IMR-90 (cell line): ENCODE results near the gene C1QTNF7. TPM values are rescaled to one million over a fixed set of nuclear protein-coding genes. Genes with fewer than 3 reads are reported as not detected.

ENCODE experiments used
- ATAC-seq: fragments of 200-7000 bp; cut with Tn5 transposase; 2 replicates; pipeline ENCODE4 v1.9.1; 2020; ENCODE audit warnings: low read depth, mild to moderate bottlenecking, moderate library complexity
- BruUV-seq: library from RNA; stranded (reverse); fragments of 400-500 nt; replicated peaks from 2 replicates; lab custom pipeline; 2021; lab: Mats Ljungman, UMichigan
- CTCF ChIA-PET: fragments of 300-600 bp; formaldehyde crosslinking; extraction: SDS; loops from one replicate; lab custom pipeline; 2021; ENCODE audit warnings: antibody characterized with exemption; lab: Yijun Ruan, JAX
- POLR2A ChIA-PET: fragments of 300-600 bp; sonication (Branson Sonifier 250); formaldehyde crosslinking; loops from one replicate; lab custom pipeline; 2022; ENCODE audit warnings: antibody characterized with exemption; ENCODE audit not compliant: unreplicated experiment; lab: Charles Lee
- DNase-seq: peaks from one replicate; pipeline ENCODE4 v3.0.0; 2013
- H2AFZ ChIP-seq: replicated peaks from 2 replicates; pipeline ENCODE3; 2013; ENCODE audit warnings: low read length, mild to moderate bottlenecking; ENCODE audit not compliant: poor library complexity
- H2AK5ac ChIP-seq: 2 replicates; pipeline ENCODE4 v1.6.1; 2013; ENCODE audit warnings: low read depth, low read length, inconsistent platforms
- H2AK9ac ChIP-seq: replicated peaks from 2 replicates; pipeline ENCODE3; 2013; ENCODE audit warnings: mild to moderate bottlenecking, low read depth, low read length, moderate library complexity; ENCODE audit not compliant: poor library complexity
- H2BK120ac ChIP-seq: 2 replicates; pipeline ENCODE4 v1.6.1; 2013; ENCODE audit warnings: low read depth, low read length, inconsistent platforms
- H2BK15ac ChIP-seq: 3 replicates; pipeline ENCODE4 v1.6.1; 2013; ENCODE audit warnings: low read depth, low read length, inconsistent platforms
- H2BK20ac ChIP-seq: 2 replicates; pipeline ENCODE4 v1.6.1; 2013; ENCODE audit warnings: low read depth, mild to moderate bottlenecking, inconsistent platforms, low read length, moderate library complexity
- H2BK5ac ChIP-seq: 2 replicates; pipeline ENCODE4 v1.6.1; 2013; ENCODE audit warnings: mild to moderate bottlenecking, low read depth, low read length, inconsistent platforms; ENCODE audit not compliant: poor library complexity, severe bottlenecking
- H3K14ac ChIP-seq: replicated peaks from 2 replicates; pipeline ENCODE4 v1.6.1; 2013; ENCODE audit warnings: low read depth, low read length, inconsistent platforms
- H3K18ac ChIP-seq: 2 replicates; pipeline ENCODE4 v1.6.1; 2013; ENCODE audit warnings: low read depth, low read length, control low read depth
- H3K23ac ChIP-seq: 2 replicates; pipeline ENCODE4 v1.6.1; 2013; ENCODE audit warnings: low read depth, low read length, inconsistent platforms
- H3K27ac ChIP-seq: 2 replicates; pipeline ENCODE4 v1.5.1; 2013; ENCODE audit warnings: mild to moderate bottlenecking, control low read depth, low read length; ENCODE audit not compliant: insufficient read depth
- H3K27me3 ChIP-seq: 2 replicates; pipeline ENCODE4 v1.6.1; 2013; ENCODE audit warnings: low read length; ENCODE audit not compliant: control insufficient read depth, insufficient read depth
- H3K36me3 ChIP-seq: 2 replicates; pipeline ENCODE4 v1.6.1; 2013; ENCODE audit warnings: low read length, mixed read lengths; ENCODE audit not compliant: control insufficient read depth, insufficient read depth
- H3K4ac ChIP-seq: 2 replicates; pipeline ENCODE4 v1.6.1; 2013; ENCODE audit warnings: low read depth, low read length, inconsistent platforms
- H3K4me1 ChIP-seq: 2 replicates; pipeline ENCODE4 v1.6.1; 2013; ENCODE audit warnings: low read length, mixed read lengths; ENCODE audit not compliant: control insufficient read depth, insufficient read depth
- H3K4me2 ChIP-seq: 2 replicates; pipeline ENCODE4 v1.6.1; 2013; ENCODE audit warnings: low read depth, mild to moderate bottlenecking, control low read depth, low read length, moderate library complexity
- H3K4me3 ChIP-seq: 2 replicates; pipeline ENCODE4 v1.5.1; 2013; ENCODE audit warnings: low read depth, mild to moderate bottlenecking, control low read depth, low read length, moderate library complexity; ENCODE audit not compliant: insufficient read depth
- H3K56ac ChIP-seq: 2 replicates; pipeline ENCODE4 v1.6.1; 2013; ENCODE audit warnings: low read length, inconsistent platforms; ENCODE audit not compliant: insufficient read depth; ENCODE audit errors: extremely low read depth
- H3K79me1 ChIP-seq, 2 experiments: 2 replicates each; pipeline ENCODE4 v1.6.1; 2013; ENCODE audit warnings: low read length in 2 of 2, inconsistent platforms in 1 of 2, low read depth in 1 of 2
- H3K9ac ChIP-seq: 2 replicates; pipeline ENCODE4 v1.6.1; 2013; ENCODE audit warnings: low read depth, low read length, control low read depth
- H3K9me1 ChIP-seq: 2 replicates; pipeline ENCODE4 v1.6.1; 2013; ENCODE audit warnings: low read length, inconsistent platforms; ENCODE audit not compliant: insufficient read depth
- H3K9me3 ChIP-seq: 2 replicates; pipeline ENCODE4 v1.6.1; 2013; ENCODE audit warnings: low read length; ENCODE audit not compliant: control insufficient read depth, insufficient read depth
- H4K20me1 ChIP-seq: 2 replicates; pipeline ENCODE4 v1.6.1; 2013; ENCODE audit warnings: low read length, inconsistent platforms; ENCODE audit not compliant: insufficient read depth
- H4K5ac ChIP-seq: 2 replicates; pipeline ENCODE4 v1.6.1; 2013; ENCODE audit warnings: mild to moderate bottlenecking, low read depth, low read length, control low read depth
- H4K8ac ChIP-seq, 2 experiments: 2 replicates each; pipeline ENCODE4 v1.6.1; 2013; ENCODE audit warnings: low read depth in 2 of 2, low read length in 2 of 2, control low read depth in 1 of 2, inconsistent platforms in 1 of 2
- H4K91ac ChIP-seq: 2 replicates; pipeline ENCODE4 v1.6.1; 2013; ENCODE audit warnings: low read depth, low read length, inconsistent platforms; ENCODE audit not compliant: insufficient read depth
- BHLHE40 ChIP-seq: fragments of 150-350 bp; IDR thresholded peaks from 2 replicates; pipeline ENCODE4 v1.6.1; 2016; ENCODE audit warnings: mild to moderate bottlenecking, low read depth, low read length
- FOS ChIP-seq: fragments of 150-350 bp; IDR thresholded peaks from 2 replicates; pipeline ENCODE4 v1.6.1; 2016; ENCODE audit warnings: low read depth, low read length
- MXI1 ChIP-seq: IDR thresholded peaks from 2 replicates; pipeline ENCODE4 v1.6.1; 2012; ENCODE audit warnings: low read depth, mild to moderate bottlenecking, low read length, moderate library complexity, borderline replicate concordance
- NFE2L2 ChIP-seq: fragments of 150-350 bp; IDR thresholded peaks from 2 replicates; pipeline ENCODE4 v1.6.1; 2016; ENCODE audit warnings: low read depth, mild to moderate bottlenecking, low read length
- WGBS, 2 experiments: methylation state at CpG; one replicate each; pipeline versions ENCODE4 v1.1.5 to v1.1.7; 2013; ENCODE audit warnings: missing lambda C conversion rate in 2 of 2; ENCODE audit not compliant: insufficient read length in 1 of 2; ENCODE audit errors: extremely low coverage in 2 of 2; 5-methylcytosine and 5-hydroxymethylcytosine counted together
- dilution Hi-C: fragments of 300-500 bp; cut with HindIII; formaldehyde crosslinking; loops from one replicate; pipeline ENCODE4 v1.14.3; 2018; ENCODE audit warnings: low sequenced_read_pairs; ENCODE audit not compliant: unreplicated experiment
- in situ Hi-C: fragments of 300-500 bp; cut with MboI; formaldehyde crosslinking; loops from 3 replicates; pipeline ENCODE4 v1.14.3; 2019; ENCODE audit warnings: low sequenced_read_pairs, inconsistent platforms, mixed read lengths
- intact Hi-C: fragments of 100-400 bp; cut with micrococcal nuclease; formaldehyde crosslinking; loops from 2 replicates; pipeline ENCODE4 v1.10.0; 2022
- polyA plus RNA-seq, 3 experiments: library from polyadenylated mRNA; depleted of rRNA; stranded (reverse); fragments of >200 nt; gene quantifications; 2 replicates each; pipeline ENCODE4 v1.2.3, GENCODE V29; 2012; ENCODE audit warnings: low replicate concordance in 1 of 3
- total RNA-seq: library from RNA; depleted of rRNA; stranded (reverse); fragments of >200 nt; gene quantifications from 2 replicates; pipeline ENCODE4 v1.2.3, GENCODE V29; 2012
- TF ChIP-seq, protein P1 (sequence below): fragments of 150-350 bp; IDR thresholded peaks from 2 replicates; pipeline ENCODE4 v1.6.1; 2017; ENCODE audit warnings: mild to moderate bottlenecking, antibody characterized with exemption, low read length, low read depth
- TF ChIP-seq, protein P2 (sequence below): fragments of 150-350 bp; IDR thresholded peaks from 2 replicates; pipeline ENCODE4 v1.6.1; 2016; ENCODE audit warnings: low read depth, mild to moderate bottlenecking, low read length, moderate library complexity, borderline replicate concordance
- TF ChIP-seq, protein P3 (sequence below): conservative IDR thresholded peaks from 2 replicates; pipeline ENCODE4 v1.5.1; 2012; ENCODE audit warnings: mild to moderate bottlenecking, low read depth, low read length, improper control_type of control experiment

The C1QTNF7 gene
- total and polyA plus RNA-seq, 2 of the 4 experiments (the other 2 are of a cell fraction): 0.12 to 0.18 TPM

DNA sequence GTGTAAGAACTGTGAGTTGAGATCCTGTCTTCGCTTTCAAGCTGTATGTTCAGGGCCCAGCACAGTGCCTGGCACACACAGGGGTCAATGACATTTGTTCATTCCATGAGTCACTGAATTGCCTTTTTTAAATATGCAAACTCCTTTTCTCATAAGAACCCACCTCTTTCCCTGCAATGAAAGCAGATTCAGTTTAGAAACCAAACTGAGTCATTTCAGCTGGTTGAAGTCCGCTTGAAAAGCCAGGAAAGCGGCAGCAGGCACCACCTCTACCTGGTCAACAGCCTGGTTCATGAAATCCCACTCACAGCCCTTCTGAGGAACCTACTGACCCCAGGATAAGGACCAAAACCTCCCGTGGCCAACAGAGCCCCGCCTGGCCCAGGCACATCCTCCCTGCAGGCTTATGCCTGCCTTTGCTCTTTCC is 4.5 kb upstream of the C1QTNF7 start:
- Histone ChIP-seq H2AFZ (no peak overlapping the region), H3K27ac (no peak overlapping the region), H4K91ac (no peak overlapping the region), H3K23ac (no peak overlapping the region), H3K18ac (no peak overlapping the region), H4K8ac (no peak overlapping the region), H3K9me1 (no peaks in the 10 kb centered on the region; the same call in 1 of the 2 replicates), H3K9me3 (no peaks in the 10 kb centered on the region), H4K20me1 (no peaks in the 10 kb centered on the region), H3K14ac (no peak overlapping the region), H2BK15ac (no peak overlapping the region), H2BK20ac (no peak overlapping the region), H3K36me3 (no peaks in the 10 kb centered on the region), H2AK5ac (no peak overlapping the region), H3K9ac (no peak overlapping the region), H3K27me3 (no peaks in the 10 kb centered on the region), H2BK120ac (no peak overlapping the region), H3K4me2 (no peak overlapping the region), H2BK5ac (no peak overlapping the region), H3K4me1 (peaks cover 3% of the 10 kb centered on the region; the same call in 1 of the 2 replicates), H3K4me3 (no peak overlapping the region), H2AK9ac (no peak overlapping the region), H4K5ac (no peak overlapping the region), H3K79me1 (no peaks in the 10 kb centered on the region), H3K56ac (no peak overlapping the region), H3K4ac (no peak overlapping the region)
- CTCF ChIA-PET: no interaction called here
- ATAC-seq (no peak), DNase-seq (no peak)
- dilution Hi-C loops (no loop called here), intact Hi-C loops (no loop called here), in situ Hi-C loops (no loop called here)
- no TSS peak for BruUV-seq
- POLR2A ChIA-PET: no interaction called here
- WGBS, 2 experiments: 92% methylated on average over 4 of the region's 5 CpGs; no CpG with 5 or more reads in 1 of the 2 experiments
- TF ChIP-seq, protein P1, sequence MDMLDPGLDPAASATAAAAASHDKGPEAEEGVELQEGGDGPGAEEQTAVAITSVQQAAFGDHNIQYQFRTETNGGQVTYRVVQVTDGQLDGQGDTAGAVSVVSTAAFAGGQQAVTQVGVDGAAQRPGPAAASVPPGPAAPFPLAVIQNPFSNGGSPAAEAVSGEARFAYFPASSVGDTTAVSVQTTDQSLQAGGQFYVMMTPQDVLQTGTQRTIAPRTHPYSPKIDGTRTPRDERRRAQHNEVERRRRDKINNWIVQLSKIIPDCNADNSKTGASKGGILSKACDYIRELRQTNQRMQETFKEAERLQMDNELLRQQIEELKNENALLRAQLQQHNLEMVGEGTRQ: no peak
- TF ChIP-seq, protein P2, sequence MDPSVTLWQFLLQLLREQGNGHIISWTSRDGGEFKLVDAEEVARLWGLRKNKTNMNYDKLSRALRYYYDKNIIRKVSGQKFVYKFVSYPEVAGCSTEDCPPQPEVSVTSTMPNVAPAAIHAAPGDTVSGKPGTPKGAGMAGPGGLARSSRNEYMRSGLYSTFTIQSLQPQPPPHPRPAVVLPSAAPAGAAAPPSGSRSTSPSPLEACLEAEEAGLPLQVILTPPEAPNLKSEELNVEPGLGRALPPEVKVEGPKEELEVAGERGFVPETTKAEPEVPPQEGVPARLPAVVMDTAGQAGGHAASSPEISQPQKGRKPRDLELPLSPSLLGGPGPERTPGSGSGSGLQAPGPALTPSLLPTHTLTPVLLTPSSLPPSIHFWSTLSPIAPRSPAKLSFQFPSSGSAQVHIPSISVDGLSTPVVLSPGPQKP: no peak
- no peak for TF ChIP-seq NFE2L2
- TF ChIP-seq, protein P3, sequence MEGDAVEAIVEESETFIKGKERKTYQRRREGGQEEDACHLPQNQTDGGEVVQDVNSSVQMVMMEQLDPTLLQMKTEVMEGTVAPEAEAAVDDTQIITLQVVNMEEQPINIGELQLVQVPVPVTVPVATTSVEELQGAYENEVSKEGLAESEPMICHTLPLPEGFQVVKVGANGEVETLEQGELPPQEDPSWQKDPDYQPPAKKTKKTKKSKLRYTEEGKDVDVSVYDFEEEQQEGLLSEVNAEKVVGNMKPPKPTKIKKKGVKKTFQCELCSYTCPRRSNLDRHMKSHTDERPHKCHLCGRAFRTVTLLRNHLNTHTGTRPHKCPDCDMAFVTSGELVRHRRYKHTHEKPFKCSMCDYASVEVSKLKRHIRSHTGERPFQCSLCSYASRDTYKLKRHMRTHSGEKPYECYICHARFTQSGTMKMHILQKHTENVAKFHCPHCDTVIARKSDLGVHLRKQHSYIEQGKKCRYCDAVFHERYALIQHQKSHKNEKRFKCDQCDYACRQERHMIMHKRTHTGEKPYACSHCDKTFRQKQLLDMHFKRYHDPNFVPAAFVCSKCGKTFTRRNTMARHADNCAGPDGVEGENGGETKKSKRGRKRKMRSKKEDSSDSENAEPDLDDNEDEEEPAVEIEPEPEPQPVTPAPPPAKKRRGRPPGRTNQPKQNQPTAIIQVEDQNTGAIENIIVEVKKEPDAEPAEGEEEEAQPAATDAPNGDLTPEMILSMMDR: no peak
- no peak for TF ChIP-seq MXI1
- no peak for TF ChIP-seq FOS
- TF ChIP-seq BHLHE40: no peak
